ENCODE results near the gene SLC39A11.
"Not testable (repeated sequence)": the region's sequence is repeated elsewhere in the genome, so short reads cannot be mapped to it uniquely, and the experiment has no call there.

DNA sequence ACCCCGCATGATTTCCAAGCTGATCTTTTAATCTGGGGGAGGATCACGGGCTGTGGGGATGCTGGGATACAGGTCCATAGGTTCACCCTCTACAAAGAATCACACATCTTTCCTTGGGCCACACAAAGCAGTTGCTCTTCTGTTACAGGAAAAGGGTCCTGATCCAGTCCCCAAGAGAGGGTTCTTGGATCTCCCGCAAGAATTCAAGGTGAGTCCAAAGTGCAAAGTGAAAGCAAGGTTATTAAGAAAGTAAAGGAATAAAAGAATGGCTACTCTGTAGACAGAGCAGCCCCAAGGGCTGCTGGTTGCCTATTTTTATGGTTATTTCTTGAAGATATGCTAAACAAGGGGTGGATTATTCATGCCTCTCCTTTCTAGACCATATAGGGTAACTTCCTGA, 453.6 kb downstream of the SLC39A11 start:
- TF ChIP-seq POU6F1 (CRISPR knock-in tag; IDR thresholded peaks at IDR 0.05; ENCODE audit: borderline replicate concordance, low read depth); RARB (CRISPR knock-in tag; IDR thresholded peaks at IDR 0.05); CSDC2 (CRISPR knock-in tag; IDR thresholded peaks at IDR 0.05); CSRNP3 (CRISPR knock-in tag; IDR thresholded peaks at IDR 0.05); ZC3H10 (CRISPR knock-in tag; IDR thresholded peaks at IDR 0.05); CREB5 (CRISPR knock-in tag; IDR thresholded peaks at IDR 0.05; ENCODE audit: low read depth); ZFP30 (CRISPR knock-in tag; IDR thresholded peaks at IDR 0.05): not testable (repeated sequence)

Data from SK-N-SH treated with all-trans-retinoic acid at 6 μM for 48 hours (cell line).